Occipital lobe (tissue), 3 donors: Measurements from ENCODE around the gene FEM1A. TPM values are rescaled to one million over a fixed set of nuclear protein-coding genes. Genes with fewer than 3 reads are reported as not detected.
"Not testable (repeated sequence)": the region's sequence is repeated elsewhere in the genome, so short reads cannot be mapped to it uniquely, and the experiment has no call there.

Experiments
- DNase-seq: peaks from one replicate; lab custom pipeline; 2025; lab: John Stamatoyannopoulos, UW
- small RNA-seq: library from RNA; depleted of rRNA; stranded (forward); fragments of <200 nt; gene quantifications from one replicate; pipeline ENCODE3, GENCODE V24; 2014
- total RNA-seq: library from RNA; depleted of rRNA; stranded (reverse); fragments of >200 nt; gene quantifications from one replicate; pipeline ENCODE4 v1.2.3, GENCODE V29; 2014

The FEM1A gene
- total RNA-seq, 1 donor from 2014 or later, result 24.0 TPM

DNA sequence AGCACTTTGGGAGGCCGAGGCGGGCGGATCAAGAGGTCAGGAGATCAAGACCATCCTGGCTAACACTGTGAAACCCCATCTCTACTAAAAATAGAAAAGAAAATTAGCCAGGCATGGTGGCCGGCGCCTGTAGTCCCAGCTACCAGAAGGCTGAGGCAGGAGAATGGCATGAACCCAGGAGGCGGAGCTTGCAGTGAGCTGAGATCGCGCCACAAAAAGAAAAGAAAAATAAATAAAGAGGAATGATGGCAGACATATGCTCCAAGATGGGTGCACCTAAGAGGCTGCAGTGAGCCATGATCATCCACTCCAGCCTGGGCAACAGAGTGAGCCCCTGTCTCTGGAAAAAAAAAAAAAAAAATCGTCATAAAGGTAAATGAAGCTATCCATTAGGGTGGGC lies 54.4 kb downstream of the FEM1A start:
- not testable (repeated sequence) for DNase-seq

DNA sequence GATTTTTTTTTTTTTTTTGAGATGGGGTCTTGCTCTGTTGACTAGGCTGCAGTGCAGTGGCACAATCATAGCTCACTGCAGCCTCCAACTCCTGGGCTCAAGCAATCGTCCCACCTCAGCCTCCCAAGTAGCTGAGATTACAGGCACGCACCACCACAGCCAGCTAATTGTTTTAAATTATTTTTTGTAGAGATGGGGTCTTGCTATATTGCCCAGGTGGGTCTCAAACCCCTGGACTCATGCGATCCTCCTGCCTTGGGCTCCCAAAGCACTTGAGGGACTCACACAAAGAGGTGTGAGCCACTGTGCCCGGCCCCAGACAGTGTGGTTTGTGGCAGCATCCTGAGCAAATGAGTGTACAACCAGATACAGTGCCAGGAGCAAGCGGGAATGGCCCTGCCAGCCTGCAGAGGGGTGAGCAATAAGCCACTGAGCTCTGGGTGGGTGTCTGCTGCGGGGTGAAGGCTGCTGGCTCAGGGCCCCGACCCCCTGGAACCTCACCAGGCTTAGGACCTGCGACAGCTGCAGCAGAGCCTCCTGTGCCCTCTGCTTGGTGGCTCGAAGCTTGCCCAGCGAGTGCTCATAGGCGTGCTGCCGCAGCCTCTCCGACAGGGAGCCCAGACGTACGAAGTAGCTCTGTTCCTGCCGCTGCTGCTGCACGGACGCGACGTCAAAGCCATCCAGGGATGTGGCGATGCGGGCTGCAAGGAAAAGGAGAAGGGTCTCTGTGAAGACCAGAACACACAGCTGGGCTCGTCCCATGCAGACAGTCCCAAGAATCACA lies 55.8 kb downstream of the FEM1A start:
- DNase-seq, result no peak

DNA sequence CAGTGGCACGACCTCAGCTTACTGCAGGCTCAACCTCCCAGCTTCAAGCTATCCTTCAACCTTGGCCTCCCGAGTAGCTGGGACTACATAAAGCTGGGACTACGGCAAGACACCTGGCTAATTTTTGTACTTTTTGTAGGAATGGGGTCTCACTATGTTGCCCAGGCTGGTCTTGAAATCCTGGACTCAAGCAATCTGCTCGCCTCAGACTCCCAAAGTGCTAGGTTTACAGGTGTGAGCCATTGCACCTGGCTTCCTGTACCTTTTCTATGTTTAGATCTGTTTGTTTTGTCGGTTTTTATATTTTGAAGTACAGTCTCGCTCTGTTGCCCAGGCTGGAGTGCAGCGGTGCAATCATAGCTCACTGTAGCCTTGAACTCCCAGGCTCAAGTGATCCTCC lies 57.5 kb downstream of the FEM1A start:
- no peak for DNase-seq

Small RNAs within 50 kb of the gene (small RNA-seq; reads per million reads assigned to genes)
- 0.70 reads per million, percentile 63 among the genes with 10 or more reads in this experiment for gene MIR7-3

Other genes with a start within 250 kb of the FEM1A start
- 32.0 TPM for gene SEMA6B, start 232.1 kb upstream of the FEM1A start, total RNA-seq
- gene TNFAIP8L1, start 152.2 kb upstream of the FEM1A start, total RNA-seq, result 5.6 TPM
- 37.9 TPM for gene MYDGF, start 121.4 kb upstream of the FEM1A start, total RNA-seq
- gene DPP9, start 67.9 kb upstream of the FEM1A start, total RNA-seq, result 5.5 TPM
- 0.78 TPM for gene TICAM1, start 40.0 kb downstream of the FEM1A start, total RNA-seq
- 12.8 TPM for gene PLIN3, start 75.9 kb downstream of the FEM1A start, total RNA-seq
- gene ARRDC5, start 111.2 kb downstream of the FEM1A start, total RNA-seq, result not detected
- gene UHRF1, start 117.8 kb downstream of the FEM1A start, total RNA-seq, result 8.3 TPM
- 30.9 TPM for gene KDM4B, start 177.4 kb downstream of the FEM1A start, total RNA-seq